ENCODE measurements around the gene SPANXN2. TPM values are rescaled to one million over a fixed set of nuclear protein-coding genes. Genes with fewer than 3 reads are reported as not detected.

SPANXN2 gene
- not detected in 2 replicates for total RNA-seq

GRCh38 chrX:143720652-143721051, at the start of gene SPANXN2:
SPANXN2 (minus strand) TSS chrX:143720752; CDS start chrX:143720668, 84 bp downstream.

Other genes with a start within 250 kb of the SPANXN2 start
- gene SPANXN3, start 203.3 kb downstream of the SPANXN2 start, total RNA-seq: not detected in 2 replicates
- 0.33 and 0.87 TPM in 2 replicates for gene SLITRK4, start 84.7 kb downstream of the SPANXN2 start, total RNA-seq
- not detected in 2 replicates for gene UBE2NL, start 163.3 kb upstream of the SPANXN2 start, total RNA-seq